HG03139 (cell line): ENCODE data around the gene ARRDC4.

Source experiments
- ATAC-seq: cut with Tn5 transposase; IDR thresholded peaks from one replicate; pipeline ENCODE4 v1.9.1; 2021; ENCODE audit not compliant: unreplicated experiment

The ARRDC4 gene

DNA sequence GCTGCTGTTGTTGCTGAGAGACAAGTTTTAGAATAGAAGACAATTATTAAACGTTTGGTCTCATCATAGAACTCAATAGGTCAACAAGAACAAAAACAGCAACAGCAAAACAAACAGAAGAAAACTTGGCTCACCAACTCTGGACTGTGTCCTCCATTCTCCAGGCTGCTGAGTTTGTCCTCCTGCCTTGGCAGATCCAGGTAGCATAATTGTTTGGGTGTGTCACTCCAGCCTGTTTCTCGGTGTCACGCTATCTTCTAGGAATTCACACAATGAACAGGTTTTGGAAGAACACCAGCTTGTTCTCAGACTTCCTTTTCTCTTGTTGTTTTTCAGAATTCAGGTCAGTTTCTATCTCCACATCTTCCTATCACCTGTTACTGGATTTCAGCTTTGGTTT, 34.7 kb downstream of the ARRDC4 start:
- ATAC-seq, result no peak

DNA sequence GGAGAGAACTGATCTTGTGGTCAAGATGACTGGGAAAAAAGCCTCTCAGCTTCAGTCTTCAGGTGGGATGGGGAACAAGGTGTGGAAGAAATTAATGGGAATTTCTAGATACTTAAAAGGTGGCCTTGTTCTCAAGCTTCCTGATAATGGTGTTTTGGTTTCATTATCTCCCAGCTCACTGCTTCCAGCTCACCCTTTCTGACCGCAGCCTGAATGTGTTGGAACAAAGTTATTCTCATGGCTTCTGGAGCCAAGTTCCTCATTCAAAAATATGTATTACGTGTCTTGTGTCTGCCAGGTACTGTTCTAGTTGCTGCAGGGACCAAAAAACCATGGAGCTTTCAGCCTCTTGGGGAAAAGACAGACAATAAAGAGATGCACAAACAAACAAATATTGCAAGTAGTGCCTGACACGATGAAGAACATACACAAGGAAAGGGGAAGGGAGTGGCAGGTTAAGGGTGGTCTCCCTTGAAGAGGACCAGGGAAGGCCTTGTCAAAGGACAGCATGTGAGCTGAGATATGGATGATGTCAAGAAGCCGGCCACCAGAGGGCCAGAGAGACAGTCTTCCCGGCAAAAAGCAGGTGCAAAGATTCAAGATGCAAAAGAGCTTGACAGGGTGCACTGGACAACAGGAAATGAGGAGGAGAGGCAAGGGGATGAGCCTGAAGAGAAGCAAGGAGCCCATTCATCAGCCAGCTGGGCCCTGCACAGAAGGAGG, 35.5 kb downstream of the ARRDC4 start:
- ATAC-seq, result no peak

DNA sequence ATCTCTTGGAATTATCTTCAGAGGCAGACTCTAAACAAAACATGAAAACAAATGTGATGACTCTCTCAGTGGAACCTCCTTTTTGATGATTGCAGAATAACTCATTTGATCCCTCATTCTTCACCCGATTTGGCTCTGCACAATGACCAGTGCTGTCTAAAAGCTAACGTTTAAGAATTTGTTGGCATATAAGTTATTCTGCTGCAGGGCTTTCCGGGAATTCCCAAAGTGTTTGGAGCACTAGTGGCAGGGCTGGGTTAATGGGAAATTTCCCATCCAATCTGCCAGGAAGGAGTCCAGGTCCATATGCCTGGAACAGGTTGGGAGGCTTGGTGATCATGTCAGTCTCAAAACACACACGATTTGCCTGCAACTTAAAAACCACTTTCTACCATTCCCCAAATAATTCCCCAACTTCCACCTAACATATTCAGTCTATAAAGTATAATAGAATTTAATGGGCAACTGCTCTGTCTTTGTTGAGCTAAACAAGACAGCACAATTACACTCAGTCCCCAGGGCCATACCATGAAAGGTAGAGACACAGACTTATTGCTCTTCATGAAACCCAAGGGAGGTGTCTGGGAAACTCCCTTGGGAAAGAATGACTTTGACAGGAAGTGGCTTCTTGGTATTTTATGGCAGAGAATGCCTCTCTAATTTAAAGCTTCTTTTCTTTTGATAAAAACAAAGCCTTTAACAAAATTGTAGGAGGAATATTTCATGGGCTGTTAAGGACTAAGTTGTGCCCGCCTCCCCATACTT, 38.0 kb downstream of the ARRDC4 start:
- ATAC-seq, result no peak

DNA sequence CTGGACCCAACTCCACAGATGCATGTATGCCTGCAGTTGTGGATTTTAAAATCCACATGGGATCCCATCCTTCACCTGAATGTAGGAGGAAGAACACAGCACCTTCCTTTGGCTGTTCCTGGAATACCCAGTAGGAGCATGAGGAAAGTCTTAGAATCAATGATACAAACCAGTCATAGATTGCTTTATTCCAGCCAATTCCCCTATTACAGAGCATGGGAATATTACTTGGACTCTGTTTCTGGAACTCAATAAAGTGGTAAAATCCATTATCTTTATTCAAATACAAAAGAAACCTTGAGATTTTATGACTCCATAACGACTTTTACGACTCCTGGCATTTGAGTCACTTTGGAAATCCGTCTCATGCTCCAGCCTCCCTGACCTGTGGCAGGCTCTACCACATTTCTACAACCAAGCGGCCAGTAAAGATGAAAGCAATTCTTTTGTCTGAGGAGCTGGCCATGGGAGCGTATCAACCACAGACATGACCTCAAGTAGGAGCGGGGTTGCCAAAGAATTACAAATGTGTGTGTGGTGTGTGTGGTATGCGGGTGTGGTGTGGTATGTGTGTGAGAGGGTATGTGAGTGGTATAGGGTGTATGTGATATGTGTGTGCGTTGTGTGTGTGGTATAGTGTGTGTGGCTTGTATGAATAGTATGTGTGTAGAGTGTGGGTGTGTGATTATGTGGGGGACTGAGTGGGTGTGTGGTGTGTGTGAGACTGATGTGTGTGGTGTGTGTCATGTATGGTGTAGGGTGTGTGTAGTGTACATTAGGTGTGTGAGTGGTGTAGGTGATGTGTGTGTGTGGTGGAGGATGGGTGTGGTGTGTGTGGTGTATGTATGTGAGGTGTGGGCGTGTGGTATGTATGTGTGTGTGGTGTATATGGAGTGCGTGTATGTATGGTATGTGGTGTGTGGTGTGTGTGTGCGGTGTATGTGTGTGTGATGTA, 40.0 kb downstream of the ARRDC4 start:
- no peak for ATAC-seq

DNA sequence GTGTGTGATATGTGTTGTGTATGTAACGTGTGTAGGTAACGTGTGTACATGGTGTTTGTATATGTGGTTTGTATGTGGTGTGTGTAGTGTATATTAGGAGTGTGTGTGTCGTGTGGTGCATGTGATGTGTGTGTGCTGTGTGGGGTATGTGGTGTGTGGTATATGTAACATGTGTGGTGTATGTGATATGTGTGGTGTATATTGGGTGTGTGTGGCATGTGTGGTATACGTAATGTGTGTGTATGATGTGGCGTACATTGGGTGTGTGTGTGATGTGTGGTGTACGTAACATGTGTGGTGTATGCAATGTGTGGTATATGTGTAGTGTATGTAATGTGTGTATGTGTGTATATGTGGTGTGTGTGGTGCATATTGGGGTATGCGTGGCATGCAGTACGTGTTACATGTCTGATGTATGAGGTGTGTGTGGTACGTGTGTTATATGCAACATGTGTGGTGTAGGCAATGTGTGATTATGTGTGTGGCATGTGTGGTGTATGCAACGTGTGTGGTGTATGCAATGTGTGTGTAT, 41.2 kb downstream of the ARRDC4 start:
- no peak for ATAC-seq

DNA sequence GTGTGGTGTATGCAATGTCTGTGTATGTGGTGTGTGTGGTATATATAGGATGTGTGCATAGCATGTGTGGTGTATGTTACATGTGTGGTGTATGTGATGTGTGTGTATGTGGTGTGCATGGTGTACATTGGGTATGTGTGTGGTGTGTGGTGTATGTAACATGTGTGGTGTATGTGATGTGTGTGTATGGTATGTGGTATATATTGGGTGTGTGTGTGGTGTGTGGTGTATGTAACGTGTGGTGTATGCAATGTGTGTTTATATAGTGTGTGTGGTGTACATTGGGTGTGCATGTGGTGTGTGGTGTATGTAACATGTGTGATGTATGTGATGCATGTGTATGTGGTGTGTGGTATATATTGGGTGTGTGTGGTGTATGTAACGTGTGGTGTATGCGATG, 41.9 kb downstream of the ARRDC4 start:
- no peak for ATAC-seq

DNA sequence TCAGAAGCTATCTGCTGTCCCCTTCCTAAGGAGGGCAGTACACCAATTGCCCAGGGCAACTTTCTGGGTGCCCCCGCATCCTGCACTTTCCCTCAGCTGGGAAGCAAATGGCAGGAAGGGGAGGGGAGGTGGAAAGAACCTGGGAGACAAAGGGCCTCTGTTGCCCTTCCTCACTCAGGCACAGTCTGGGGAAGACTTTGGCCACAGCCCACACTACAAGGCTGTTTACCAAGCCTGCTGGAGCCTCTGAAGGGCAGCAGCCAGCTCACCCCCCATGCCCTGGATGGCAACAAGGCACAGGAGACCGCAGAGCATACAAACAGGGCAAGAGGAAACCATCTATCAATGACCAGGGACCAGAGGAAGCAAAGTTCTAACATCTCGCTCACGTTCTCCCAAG, 42.4 kb downstream of the ARRDC4 start:
- ATAC-seq, result no peak

DNA sequence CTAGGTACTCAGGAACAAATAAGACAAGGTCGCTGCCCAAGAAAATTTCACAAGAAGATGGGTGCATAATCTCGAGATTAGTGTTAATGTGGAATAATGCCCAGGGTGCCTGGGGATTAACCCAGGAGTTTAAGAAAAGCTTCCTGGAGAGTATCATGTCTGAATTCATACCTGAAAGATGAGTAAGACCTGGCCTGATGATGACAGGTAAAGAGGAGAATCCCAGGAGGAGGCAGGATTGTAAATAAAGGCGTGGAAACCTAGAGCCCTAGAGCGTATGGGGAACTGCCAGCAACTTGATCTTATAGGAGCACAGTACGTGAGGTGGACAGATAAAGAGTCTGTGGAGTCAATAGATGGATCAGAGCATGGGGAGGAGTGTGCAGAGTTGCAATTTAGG, 43.0 kb downstream of the ARRDC4 start:
- ATAC-seq, result no peak

DNA sequence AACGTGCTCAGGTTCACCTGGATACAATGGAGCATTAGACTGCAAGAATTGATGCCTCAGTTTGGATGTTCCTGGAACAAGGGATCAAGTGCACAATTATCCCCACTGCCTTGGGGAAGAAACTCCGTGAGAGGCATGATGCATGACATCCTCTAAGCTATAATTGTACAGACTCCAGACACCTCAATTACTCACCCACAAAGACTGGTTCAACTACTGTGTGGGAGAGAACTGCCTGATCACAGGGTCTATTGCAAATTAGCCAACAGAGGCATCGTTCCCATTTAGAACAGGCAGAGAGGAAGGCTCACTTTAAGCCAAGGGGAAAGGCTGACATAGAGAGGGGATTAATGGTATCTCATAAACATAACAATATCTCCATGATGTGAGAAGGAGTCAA, 43.5 kb downstream of the ARRDC4 start:
- ATAC-seq, result no peak

DNA sequence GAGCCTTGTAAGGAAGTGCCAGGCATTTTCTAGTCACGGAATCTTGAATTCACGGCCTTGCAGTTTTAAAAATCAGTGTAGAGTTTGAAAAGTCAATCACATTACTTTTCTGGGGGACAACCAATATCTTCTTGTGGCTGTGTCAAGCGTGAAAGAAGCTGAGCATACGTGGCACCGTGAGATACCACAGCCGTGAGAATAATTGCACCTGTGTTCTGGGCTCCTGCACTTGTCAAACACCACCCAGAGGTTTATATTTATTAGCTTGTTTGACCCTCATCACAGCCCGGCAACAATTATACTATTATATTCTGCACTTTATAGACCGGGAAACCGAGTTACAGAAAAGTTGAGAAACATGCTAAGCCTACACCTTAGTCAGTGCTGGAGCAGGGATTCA, 45.2 kb downstream of the ARRDC4 start:
- no peak for ATAC-seq

DNA sequence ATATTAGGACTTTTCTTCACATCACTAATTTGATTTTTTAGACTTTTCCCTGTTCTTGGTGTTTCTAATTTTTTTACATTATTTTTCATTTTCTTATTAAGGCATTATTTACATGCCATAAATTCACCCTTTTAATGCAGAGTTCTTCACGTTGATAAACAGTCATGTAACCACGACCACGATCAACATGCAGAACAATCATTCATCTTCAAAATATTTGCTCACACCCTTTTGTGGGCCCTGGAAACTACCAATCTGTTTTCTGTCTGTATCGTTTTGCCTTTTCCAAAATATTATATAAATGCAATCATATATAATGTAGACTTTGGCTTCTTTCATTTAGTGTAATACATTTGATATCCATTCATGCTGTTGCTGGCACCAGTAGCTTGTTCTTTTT, 48.7 kb downstream of the ARRDC4 start:
- ATAC-seq, result no peak

DNA sequence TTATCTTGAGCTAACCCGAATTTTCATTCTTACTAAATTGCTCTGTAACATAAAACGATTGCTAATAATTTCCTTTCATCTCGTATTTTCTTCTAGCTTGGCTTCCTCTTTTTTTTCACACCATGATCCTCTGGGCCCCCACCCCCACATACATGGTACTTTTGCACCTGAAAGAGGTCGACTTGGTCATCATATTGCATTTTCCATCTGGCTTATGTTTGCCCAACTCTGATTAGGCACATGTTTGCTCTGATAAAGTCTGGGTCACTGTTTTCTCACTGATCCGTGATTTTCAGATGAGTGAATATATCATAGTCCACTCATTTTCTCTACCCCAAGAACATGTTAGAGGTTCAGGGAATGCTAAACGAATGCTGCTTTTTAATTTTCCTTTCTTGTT, 49.5 kb downstream of the ARRDC4 start:
- no peak for ATAC-seq

DNA sequence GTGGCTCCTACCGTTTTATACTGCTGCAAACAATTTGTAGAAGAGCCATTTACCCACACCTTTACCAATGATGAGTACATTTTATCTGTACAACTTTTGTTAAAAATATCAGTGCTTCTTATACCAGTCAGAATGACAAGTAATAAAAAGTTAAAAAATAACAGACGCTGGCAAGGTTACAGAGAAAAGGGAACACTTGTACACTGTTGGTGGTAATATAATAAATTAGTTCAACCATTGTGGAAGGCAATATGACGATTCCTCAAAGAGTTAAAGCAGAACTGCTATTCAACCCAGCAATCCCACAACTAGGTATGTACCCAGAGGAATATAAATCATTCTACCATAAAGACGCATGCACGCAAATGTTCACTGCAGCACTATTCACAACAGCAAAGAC, 51.9 kb downstream of the ARRDC4 start:
- no peak for ATAC-seq

DNA sequence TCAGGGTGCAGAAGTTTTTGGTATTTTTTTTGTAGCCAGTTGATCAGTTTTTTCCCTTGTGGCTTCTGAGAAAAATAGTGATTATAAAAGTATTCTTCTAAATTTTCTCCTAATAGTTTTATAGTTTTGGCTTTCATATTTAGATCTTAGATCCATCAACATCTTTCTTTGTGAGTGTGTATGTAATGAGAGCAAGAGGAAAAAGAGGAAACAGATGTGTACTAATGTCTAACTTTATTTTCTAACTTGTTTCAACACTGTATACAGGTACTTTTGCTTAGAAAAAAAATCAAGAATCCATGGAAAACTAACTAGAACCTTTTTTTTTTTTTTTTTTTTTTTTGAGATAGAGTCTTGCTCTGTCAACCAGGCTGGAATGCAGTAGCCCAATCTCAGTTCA, 53.1 kb downstream of the ARRDC4 start:
- no peak for ATAC-seq

DNA sequence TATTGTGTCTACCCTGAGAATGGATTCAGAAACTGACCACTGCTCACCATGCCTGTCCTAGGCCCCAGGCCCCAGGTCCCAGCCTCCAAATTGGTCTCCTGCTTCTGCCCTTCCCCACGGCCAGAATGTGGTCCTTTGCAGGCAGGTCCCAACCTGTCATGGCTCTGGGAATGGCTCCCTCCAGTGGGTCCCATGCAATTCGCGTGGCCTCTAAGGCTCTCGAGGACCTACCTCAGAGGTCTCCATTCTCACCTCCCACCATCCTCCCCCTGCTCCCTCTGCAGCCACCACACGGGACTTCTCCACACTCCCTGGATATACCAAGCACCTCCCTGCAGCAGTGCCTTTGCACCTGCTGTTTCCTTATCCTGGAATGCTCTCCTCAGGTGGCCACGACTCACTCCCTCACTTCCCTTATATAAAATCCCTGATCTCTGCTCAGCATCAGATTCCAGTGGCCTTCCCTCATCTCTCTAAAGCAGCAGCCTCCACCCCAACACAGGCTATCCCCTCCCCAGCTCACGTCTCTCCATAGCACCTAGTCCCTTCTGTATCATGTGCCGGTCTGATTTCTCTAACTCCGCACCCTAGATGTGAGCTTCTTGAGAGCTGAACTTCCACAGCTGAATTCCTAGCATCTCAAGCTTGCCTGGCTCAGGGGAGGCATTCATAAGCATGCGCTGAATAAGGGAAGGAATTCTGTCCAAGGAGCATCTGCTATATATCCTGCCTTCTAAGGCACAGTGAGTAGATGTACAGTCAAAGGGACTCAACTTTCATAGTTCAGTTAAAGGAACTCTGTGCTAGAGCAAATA, 56.9 kb downstream of the ARRDC4 start:
- no peak for ATAC-seq

DNA sequence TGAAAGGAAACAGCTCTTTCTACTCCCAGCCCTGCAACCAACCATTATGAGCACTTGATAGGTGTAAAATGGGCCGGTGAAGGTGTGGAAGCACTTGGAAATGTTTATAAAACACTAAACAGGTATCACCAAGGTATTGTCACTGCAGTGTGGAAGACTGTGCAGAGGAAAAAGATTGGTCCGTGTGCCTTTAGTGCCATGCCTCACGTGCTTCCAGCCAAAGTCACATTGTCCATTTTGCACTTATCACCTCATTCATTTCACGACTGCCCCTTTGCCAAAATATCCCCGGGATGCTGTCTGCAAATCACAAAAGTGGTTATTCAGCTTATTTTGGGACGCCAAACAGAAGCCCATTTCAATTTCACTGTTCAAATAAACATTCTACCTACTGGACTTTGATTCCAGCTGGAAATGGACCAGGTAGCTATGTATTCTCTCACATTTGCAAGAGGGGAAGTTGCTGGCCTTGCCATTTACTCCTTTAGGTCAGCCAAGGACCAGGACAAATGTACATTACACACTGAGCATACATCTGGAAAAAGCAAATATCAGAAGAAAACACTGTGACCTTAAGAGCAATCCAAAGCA, 58.4 kb downstream of the ARRDC4 start:
- ATAC-seq, result no peak
